ENCODE data around the gene TRPM3.

Gene TRPM3

DNA sequence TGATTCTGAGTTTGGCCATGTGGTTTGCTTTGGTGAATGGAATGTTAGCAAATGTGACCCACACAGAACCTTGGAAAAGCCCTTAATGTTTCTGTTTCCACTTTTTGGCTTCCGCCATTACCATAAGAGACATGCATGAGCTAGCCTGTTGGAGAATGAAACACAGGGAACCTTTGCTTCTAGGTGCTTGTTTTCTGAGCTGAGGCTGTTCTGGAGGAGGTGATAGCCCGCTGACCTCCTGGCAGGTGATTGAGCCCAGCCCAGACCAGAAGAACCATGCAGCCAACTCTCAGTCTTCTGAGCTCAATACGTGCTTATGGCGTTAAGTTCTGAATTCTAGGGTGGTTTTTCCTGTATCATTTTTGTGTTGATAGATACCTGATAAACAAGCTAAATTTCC is 558.4 kb downstream of the TRPM3 start:
- DNase-seq (ENCODE audit: low spot score) (no peak), FAIRE-seq (no peak)

DNA sequence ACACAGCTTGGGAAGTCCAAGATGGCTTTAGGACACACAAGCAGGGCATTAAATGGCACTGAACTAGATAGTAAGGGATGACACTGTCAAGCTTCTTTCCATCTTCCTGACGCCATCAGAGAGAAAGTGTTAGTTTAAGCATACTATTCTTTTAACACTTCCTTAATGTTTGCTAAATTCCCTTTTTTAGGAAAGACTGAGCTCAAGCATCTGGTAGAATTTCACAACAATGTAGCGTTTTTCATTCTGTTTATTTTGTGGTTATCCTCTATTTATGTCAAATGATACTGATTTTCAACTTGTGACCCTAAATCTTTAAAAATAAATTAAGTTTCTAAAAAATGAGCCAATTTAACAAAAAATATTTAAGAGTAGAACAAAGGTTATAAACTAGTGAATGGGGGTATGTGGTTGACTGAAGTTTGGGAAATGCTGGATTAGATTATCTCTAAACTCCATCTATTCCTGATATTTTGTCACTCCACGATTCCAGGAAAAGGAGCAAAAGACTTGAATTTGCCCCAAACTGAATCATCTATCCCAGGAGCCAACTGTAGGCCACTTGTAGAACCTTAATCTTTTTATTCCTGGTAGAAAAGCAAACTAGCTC is 559.5 kb downstream of the TRPM3 start:
- DNase-seq (ENCODE audit: low spot score): no peak

DNA sequence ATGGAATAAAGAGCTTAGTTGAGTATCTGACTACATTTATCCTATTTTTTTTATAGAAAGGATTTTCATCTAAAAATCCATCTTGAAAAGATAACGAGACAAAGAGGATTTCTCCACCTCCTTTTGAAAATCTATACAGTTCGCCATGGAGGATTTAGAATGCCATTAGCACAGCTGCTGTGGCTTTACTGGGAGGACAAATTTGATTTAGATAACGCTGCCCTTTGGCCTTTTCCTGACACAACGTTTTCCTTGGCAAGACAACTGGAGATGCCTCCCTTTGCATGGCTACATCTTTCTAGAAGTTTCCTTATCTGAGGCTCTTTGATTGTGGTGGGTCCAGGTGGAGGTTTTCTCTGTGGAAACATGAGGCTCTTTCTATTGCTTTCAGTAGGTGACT is 560.3 kb downstream of the TRPM3 start:
- DNase-seq (ENCODE audit: low spot score) (no peak), FAIRE-seq (no peak)

More for the DNA sequence above, 559.5 kb downstream of the TRPM3 start:
- FAIRE-seq: no peak

DNA sequence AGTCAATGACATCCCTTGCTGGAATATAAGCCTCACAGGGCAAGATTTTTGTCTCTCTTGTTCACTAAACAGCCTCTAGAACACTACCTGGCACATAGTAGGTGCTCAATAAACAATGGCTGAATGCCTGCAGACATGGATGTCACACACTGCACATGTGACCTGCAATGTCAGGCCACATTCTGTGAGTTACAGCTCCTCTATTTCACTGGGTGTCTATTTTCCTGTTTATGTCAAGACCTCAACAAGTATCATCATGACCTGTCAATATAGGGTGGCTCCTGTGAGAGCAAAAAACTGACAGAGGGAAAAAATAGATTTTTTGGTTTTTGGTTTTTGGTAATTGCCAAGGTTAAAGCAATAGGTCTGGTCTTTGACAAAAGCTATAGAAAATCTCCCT is 562.3 kb downstream of the TRPM3 start:
- FAIRE-seq (no peak), DNase-seq (ENCODE audit: low spot score) (no peak)

DNA sequence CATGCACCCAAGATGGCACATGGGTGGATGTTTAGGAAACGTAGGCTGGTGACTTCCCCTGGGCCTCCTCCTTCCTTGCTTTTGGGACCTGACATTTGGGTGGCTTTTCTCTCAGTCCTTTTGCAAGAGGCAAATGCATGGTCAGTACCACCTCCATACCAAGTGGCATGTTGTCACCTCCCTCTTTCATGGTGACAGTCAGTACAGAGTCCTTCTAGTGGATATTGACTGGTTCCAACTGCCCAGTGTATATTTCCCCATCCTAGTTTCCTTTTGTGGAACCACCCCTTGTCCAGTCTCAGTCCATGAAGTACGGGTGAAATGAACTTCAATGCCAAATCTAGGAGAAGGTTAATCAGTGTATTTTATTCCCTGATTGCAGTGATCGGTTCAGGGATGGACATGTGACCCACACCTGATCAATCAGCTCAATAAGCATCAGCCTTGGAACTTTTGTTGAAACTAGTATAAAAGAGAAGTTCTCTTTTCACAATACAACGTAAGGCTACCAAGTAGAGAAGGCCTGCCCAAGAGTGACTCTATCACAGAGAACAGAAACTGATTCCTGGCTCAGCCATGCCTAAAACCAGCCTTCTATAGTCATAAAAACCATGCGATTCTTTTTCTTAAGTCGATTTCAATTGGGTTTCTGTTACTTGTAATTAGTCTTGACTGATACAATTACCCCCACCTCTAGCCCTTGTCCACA is 563.6 kb downstream of the TRPM3 start:
- DNase-seq (ENCODE audit: low spot score) (no peak), FAIRE-seq (no peak)

DNA sequence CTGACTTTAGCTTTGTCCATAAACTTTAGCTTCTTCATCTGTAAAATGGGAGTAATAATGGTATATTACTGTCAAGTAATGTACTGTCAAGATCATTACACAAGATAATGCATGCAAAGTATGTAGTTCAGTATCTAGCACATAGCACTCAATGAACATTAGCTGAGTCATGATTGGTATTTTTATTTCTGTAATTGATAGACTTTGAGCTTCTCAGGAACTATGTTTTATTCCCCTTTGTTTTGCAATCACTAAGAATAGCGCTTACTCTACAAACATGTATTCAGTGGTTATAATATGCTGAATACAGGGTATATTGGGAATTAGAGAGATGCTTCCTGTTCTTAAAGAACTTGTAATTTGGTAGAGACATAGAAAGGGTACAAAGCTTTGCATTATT is 564.6 kb downstream of the TRPM3 start:
- no peak for DNase-seq (ENCODE audit: low spot score)

DNA sequence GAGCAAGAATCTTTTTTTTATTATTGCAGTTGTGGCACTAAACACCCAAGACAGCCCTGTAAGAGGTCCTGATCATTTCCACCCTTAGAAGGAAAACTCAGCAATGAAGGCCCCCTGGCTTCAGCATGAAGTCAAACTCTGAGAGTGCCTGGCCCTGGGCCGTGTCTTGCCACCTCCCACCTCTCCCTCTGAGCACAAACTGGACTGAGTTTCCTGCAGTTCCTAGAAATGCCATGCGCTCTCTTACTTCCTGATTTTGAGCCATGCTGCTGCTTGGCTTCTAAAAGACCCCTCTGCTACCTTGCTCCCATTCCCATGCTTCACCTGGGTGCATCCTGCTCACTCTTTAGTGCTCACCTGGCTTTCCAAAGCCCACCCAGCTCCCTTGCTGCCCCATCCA is 566.5 kb downstream of the TRPM3 start:
- no peak for DNase-seq (ENCODE audit: low spot score)
- FAIRE-seq: no peak

More for the DNA sequence above, 564.6 kb downstream of the TRPM3 start:
- FAIRE-seq: no peak

DNA sequence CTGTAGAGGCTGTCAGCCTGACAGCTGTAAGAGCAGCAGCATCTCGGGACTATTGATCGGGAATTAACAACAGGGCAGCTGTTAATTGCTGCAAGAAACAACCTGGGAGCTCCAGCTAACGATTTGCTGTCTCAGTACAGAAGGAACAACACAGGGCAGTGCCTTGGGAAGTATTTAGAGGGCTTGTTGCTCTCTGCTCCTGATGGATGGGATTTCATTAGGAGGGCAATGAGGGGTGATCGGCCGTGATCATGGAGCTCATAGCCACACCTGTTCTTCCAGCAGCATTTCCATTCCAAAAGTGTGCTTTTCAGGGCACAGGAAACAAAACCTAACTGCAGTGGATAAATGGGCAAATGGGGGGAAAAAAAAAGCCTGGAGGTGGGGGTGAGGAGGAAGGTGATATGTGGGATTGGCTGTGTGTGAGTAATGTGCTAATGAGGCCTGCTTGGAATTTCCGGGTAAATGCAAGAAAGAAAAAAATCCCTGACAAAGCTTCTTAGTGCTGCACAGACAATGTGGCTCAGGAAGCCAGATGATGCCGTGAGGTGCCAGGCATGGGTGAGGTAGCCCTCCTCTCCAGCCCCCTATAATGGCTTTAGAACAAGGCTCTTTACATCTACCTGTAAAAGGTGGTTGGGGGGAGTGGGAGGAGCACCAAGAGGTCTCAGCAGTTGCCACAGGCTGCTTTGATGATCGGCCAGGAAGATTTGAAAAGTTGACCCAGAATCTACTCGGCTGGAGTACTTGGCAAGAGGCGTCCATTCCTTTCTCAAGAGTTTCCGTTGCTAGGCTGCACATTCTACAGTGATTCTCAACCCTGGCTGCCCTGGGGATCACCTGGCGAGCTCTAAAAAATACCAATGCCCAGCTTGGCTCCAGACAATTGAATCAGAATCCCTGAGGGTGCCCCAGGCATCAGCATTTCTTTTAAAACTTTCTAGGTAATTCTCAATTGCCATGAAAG is 567.4 kb downstream of the TRPM3 start:
- FAIRE-seq: no peak
- no peak for DNase-seq (ENCODE audit: low spot score)

DNA sequence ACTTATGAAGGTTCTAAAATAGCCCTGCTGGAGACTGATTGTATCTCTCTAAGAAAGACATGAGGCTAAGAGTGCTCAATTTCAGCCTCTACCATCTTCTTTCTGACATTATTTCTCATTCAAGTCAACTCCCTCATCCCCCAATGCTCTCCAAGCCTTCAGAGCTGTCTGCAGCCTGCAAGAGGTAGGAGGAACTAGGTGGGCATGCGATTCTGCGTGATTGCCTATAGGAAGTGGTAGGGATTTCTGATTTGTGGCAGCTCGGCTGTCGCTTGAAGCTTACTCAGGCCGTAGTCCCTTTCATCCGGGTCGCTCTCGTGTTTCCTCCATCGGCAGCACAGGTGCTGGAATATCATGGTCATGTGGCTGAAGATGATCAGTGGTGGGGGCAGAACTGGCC is 568.9 kb downstream of the TRPM3 start:
- FAIRE-seq (no peak), DNase-seq (ENCODE audit: low spot score) (no peak)

DNA sequence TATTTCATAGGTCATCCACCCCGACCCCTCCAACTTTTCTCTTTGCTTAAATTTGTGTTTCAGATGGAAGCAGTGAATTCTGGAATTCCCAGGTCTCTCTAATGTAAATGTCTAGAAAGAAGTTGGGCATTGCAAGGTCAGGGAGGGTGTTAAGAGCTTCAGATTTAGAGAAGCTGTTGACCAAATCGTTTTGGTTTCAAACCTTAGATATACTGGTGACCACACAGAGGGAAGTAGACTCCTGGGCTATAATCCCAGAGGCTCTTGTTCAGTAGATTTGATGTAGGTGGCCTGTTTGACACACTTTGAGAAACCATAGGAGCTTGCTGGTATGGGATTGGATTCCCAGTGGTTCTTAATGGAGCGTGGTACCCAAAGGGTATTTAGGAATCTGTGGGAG is 569.6 kb downstream of the TRPM3 start:
- FAIRE-seq (no peak), DNase-seq (ENCODE audit: low spot score) (no peak)

DNA sequence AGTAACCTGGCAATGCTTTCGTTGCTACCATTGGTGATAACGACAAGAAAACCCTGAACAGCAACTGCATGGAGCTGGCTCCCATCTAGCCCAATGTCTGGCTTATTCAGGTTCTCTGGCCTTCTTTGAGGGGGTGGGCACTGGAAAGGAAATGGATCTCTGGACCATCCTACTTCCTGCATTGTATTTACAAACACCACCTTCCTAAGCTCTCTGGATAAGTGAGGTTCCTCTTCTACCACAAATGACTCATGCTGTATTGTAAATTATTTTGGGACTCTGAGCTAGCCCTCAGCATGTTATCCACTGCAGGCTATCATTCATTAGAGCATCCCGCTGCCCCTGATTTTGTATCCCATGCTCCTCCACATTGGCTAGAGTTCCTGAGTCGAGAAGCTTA is 570.0 kb downstream of the TRPM3 start:
- FAIRE-seq: no peak
- no peak for DNase-seq (ENCODE audit: low spot score)

DNA sequence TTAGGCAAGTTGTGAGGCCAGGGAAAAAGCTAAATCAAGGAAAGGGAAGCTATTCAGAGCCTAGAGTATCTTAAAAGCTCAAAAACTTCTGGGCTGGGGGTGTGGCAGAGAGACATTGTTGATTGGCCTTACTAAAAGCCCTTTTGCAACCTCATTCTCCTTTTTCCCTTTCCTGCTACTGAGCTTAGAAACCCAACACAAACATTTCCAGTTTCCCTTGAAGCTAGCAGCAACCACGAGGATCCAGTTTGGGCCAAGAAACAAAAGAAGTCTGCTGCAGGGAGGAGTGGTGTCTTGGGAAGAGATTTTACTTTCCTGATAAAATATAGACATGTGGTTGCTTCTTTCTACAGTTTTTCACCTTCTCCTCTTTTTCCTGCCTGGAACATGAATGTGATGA is 571.5 kb downstream of the TRPM3 start:
- no peak for DNase-seq (ENCODE audit: low spot score)
- FAIRE-seq: no peak

DNA sequence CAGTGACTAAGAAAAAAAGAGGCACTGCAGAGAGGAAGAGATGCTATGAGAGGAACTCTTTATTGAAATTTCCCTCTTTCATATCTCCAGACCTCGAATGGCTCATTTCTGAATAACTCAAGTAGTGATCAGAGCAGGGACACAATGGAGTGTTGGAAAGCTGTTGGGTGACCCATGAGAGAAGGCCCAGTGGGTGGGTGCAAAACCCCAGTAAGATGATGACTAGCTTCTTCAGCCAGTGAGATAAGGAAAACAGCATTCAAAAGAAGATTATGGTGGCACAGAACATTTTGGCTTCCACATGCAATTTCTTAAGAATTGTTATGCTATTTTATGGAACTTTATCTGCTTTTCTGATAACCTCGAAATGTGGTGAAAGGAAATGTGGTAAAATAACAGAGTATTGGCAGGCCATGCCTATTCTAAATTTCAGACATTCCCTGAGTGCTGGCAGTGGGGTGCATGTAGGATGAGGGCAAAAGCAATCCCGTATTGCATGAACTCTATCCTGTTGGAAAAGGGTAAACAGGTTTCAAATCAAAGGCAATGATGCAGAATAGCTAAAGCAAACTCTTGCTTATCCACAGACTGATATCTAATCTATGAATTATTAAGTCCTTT is 579.0 kb downstream of the TRPM3 start:
- FAIRE-seq (no peak), DNase-seq (ENCODE audit: low spot score) (no peak)

DNA sequence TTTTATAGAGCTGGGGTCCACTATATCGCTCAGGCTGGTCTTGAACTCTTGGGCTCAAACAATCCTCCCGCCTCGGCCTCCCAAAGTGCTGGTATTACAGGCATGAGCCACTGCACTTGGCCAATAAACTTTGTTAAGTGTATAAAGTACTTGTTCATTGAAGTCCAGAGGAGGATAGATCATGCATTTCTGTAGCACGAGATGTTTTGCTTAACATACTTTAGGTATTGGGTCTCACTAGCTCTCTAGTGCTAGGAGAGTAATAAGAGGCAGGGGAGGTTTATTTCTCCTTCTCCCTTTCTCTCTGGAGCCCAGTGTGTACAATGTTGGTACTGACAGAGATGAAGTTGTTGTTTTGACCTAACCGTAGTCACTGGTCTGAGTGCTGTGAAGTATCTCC is 581.4 kb downstream of the TRPM3 start:
- FAIRE-seq (no peak), DNase-seq (ENCODE audit: low spot score) (no peak)

DNA sequence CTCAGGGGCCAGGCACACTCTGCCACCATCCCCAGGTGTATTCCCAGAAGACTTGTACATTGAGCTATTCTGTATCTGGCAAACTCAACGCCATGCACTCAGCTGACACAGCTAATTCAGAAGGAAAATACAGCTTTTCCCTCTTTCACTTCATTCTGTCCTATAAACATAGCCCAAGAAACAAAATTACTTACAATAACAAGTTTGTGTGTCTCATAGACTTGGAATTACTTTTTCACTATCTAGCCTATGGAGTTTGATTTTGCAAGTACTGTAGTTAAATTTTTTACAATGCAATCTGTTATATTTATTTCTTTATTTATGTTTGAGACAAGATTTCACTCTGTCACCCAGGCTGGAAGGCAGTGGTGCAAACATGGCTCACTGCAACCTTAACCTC is 581.9 kb downstream of the TRPM3 start:
- no peak for DNase-seq (ENCODE audit: low spot score)
- no peak for FAIRE-seq

DNA sequence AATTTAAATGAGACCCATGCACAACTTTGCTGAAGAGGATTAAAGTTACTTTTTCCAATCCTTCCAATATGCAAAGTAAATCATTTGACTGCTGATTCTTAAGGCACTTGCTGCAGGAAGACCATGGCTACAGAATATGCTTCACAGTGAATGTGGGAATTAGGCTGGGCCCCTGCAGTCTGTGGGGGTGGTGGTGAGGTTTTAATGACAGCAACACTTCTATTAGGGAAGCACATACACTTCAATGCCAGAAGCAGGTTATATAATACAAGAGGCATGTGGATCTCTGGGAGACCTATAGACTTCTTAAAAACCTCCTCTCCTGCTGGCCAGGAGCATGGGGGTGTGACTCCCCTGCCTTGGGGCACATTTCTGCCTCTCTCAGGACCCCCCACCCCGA is 582.4 kb downstream of the TRPM3 start:
- FAIRE-seq (no peak), DNase-seq (ENCODE audit: low spot score) (no peak)

DNA sequence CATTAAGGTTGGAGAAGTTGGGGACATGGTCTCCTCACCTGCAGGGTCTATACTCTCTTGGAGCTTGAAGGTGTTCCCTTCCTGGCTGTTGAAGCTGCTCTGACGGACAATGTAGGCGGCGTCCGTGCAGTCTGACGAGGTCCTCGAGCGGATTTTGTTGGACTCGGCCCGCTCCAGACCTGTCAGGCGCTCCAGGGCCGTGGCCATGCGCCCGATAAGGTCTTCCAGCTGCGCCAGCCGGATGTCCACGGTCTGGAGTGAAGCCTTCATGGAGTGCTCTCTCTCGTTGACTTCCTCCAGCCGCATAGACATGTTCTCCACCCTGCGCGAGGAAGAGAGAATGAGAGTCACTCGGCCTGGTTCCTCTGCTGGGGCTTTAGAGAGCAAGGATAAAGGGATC is 584.3 kb downstream of the TRPM3 start:
- FAIRE-seq (no peak), DNase-seq (ENCODE audit: low spot score) (no peak)

DNA sequence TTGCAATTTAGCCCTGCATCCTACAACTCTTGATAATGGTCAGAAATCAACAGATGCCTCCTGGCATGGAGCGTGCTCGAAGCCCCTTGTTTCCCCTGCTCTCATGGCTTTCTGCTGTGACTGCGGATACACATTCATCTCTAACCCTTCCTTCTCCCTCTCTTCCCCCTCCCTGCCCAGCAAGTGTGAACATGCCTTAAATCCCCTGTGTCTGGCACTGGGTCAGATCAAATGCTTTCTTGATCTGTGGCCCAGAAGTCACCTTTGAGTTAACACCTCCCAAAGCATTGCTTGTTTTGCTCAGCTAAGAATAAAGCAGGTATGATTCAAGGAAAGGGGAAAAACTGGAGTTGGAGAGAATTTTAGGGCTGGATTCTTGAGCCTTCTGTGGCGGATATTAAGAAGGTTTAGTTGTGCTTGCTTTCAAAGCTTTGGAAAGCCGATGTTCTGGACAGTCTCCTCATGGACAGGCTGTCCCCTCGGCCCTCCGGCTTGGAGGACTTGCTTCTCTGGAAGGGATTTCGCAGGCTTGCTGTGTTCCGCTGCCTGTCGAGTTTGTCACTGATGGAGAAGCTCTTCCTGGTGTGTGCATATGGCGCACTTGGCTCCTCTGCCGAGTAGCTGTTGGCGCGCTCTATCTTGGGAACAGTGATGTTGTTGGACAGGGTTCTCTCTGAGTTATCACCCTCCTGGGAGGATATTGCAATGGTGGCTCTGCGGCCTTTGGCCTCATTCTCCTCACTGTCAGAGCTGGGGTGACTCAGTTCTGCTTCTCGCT is 585.7 kb downstream of the TRPM3 start:
- FAIRE-seq: no peak
- DNase-seq (ENCODE audit: low spot score): no peak

DNA sequence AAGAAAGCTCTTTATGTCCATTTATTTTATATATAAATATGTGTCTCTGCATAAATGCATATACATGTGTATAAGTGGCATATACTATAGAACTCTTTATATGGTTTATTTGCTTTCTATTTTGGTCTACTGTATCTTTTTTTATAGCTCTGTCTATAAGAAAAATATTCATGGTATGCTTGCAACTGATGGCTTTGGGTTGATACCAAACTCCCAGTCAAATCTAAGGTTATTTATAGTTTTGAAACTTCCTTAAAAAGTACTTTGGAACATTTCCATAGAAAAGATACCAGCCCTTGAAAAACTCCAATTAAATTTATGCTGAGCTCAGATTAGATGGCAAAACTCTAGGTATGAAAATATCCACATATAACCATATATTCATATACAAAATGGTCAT is 587.0 kb downstream of the TRPM3 start:
- no peak for FAIRE-seq
- DNase-seq (ENCODE audit: low spot score): no peak

DNA sequence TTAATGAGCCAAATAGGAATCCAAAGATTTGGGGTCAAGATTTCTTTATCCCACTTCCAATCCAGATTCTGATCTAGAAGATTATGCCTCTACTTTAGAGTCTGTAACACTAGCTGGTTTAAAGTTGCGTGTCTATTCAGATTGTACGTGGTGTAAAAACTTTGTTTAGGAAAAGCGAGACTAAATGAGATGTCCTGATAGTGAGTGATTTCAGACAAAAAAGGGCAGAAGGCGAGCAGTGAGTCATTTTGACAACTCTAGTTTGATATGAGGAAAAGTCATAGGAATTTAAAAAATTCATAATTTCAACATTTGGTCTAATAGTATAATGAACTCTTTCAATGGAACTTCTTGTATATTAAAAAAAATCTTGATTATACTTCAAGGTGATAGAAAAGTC is 587.4 kb downstream of the TRPM3 start:
- DNase-seq (ENCODE audit: low spot score) (no peak), FAIRE-seq (no peak)

DNA sequence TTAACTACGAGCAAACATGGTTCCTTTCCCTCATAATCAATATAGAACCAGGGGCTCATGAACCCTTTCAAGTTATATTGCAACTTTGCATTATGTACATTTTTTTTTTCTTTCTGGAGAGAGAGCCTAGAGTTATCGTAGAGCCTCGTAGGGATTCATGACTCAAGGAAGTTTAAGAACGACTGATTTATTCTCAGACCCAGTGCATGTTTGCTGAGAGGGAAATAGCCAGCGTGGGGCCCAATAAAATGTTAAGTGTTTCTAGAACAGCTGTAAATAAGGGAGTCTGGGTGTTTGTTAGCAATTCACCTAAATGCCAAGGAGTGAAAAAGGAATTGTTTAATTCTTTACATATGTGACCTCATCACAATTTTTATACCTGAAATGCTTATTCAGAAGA is 587.9 kb downstream of the TRPM3 start:
- no peak for FAIRE-seq
- no peak for DNase-seq (ENCODE audit: low spot score)

Data from RCC 7860 (cell line).